T-helper 2 cell treated with Interferon-gamma antibody and Interleukin-4, amounts not matched to agents 5 μg/mL and 100 μg/mL, for 36 hours (primary cell): Measurements from ENCODE around the gene DCST2.
"Not testable (repeated sequence)": the region's sequence is repeated elsewhere in the genome, so short reads cannot be mapped to it uniquely, and the experiment has no call there.

Source experiments
- DNase-seq: peaks from one replicate; pipeline ENCODE4 v3.0.0; 2021; ENCODE audit warnings: low spot score
- H3K27ac Mint-ChIP-seq: one replicate; pipeline ENCODE4 v1.8.0; 2021; ENCODE audit warnings: mild to moderate bottlenecking, mixed read lengths
- H3K27me3 Mint-ChIP-seq: one replicate; pipeline ENCODE4 v1.8.0; 2021; ENCODE audit warnings: low read depth, mixed read lengths
- H3K36me3 Mint-ChIP-seq: one replicate; pipeline ENCODE4 v1.8.0; 2021; ENCODE audit warnings: low read depth, mixed read lengths
- H3K4me1 Mint-ChIP-seq: one replicate; pipeline ENCODE4 v1.8.0; 2021; ENCODE audit warnings: low read depth, mixed read lengths
- H3K4me3 Mint-ChIP-seq: one replicate; pipeline ENCODE4 v1.8.0; 2022; ENCODE audit warnings: mild to moderate bottlenecking, moderate library complexity, mixed read lengths
- H3K9me3 Mint-ChIP-seq: one replicate; pipeline ENCODE4 v1.8.0; 2021; ENCODE audit warnings: mixed read lengths

The DCST2 gene

DNA sequence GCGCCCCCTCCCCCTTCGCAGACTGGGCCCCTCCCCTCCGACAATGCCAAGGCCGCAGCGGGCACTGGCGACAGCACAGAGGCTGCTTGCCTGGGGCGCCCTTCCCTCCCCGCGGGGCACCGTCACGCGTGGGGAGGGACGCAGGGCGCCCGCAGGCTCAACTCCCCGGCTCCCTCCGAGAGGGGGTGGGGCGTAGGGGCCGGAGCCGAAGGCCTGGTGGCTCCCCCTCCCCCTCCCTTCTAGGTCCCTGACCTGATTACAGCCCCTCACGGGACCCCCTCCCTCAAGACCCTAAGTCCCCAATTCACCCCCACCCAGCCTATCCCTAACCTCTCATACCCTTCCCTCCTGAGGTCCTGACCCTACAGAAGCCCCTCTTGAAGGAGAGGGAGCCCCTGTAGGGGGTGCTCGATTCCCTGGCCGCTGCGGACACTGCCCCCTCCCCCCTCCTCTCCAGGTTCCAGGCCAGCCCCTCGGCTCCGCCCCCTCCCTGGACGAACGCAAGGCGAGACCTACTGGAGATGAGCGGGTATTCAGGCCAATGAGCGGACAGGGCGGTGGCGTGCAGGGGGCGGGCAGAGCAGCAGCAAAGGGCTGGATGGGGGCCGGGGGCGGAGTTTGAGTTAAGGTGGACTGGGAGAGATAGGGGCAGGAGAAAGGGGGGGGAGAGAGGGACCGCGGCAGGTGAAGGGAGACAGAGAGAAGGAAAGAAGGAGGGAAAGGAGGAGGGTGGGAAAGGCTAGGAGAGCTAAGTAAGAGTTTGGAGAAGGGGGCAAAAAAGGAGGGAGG is 31.7 kb downstream of the DCST2 start:
- Mint-ChIP-seq H3K4me3 (peak overlapping the region; percentile 99), H3K4me1 (peaks cover 47% of the 10 kb centered on the region)

GRCh38 chr1:155001425-155001674 is 32.2 kb downstream of the DCST2 start:
- Mint-ChIP-seq H3K4me1 (peaks cover 42% of the 10 kb centered on the region), H3K27ac (peak overlapping the region; percentile 93), H3K9me3 (no peaks in the 10 kb centered on the region), H3K27me3 (no peaks in the 10 kb centered on the region), H3K4me3 (peak overlapping the region; percentile 99), H3K36me3 (peaks cover 7% of the 10 kb centered on the region)
- no peak for DNase-seq

More for the DNA sequence above, 31.7 kb downstream of the DCST2 start:
- H3K36me3 Mint-ChIP-seq = peaks cover 7% of the 10 kb centered on the region
- no peaks in the 10 kb centered on the region for H3K27me3 Mint-ChIP-seq
- H3K27ac Mint-ChIP-seq = peak overlapping the region; percentile 93
- peak; percentile 99 for DNase-seq
- H3K9me3 Mint-ChIP-seq = no peaks in the 10 kb centered on the region

DNA sequence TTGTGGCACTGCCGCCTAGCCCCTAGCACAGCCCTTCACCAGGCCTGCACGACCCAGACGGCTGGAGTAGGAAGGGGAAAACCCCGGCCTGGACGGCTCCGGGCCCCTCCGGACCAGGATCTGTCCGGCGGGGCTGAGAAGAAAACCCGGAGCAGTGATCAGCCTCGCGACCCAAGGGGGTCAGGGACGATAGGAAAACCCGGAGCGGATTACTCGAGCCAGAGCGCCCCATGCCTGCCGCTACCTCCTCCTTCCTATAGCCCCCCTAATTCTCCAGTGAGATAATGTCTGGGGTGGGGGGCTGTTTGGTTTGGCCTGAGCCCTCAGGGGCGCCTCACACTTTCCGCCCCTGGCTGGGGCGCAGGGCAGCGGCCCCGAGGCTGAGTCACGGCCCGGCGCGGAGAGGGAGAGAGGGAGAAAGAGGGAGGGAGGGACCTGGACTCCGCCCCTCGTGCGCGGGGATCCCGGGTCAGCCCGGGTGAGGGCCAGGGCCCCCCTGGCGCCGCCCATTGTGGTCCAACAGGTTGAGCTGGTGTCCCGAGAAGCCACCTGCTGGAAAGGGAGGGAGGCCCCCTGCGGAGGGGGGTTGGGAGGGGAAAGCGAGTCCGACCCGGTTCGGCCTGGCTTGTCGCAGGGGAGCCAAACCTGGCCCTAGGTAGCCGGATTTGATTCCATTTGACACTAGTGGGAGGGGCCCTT is 32.7 kb downstream of the DCST2 start:
- Mint-ChIP-seq H3K36me3 (peaks cover 7% of the 10 kb centered on the region), H3K27ac (peak overlapping the region; percentile 93), H3K4me1 (peaks cover 38% of the 10 kb centered on the region), H3K4me3 (peak overlapping the region; percentile 99), H3K9me3 (no peaks in the 10 kb centered on the region), H3K27me3 (no peaks in the 10 kb centered on the region)
- peak; percentile 90 for DNase-seq

DNA sequence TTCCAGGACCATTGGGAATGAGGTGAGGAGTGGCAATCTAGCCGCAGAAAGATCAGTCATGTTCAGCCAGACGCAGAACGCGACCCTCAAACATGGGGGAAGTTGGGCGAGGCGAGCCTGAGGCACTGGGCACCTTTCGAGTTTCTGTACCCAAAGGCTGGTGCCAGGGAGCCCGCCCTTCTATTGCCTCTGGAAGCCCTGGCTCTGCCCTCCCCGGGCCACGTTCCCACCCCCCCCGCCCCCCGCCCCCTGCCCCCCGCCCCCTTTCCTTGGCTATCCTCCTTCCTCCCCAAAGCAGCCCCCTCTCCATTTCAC is 33.2 kb downstream of the DCST2 start:
- no peak for DNase-seq
- peak overlapping the region; percentile 93 for H3K27ac Mint-ChIP-seq

GRCh38 chr1:154999571-155000410 is 33.8 kb downstream of the DCST2 start:
- Mint-ChIP-seq H3K4me3 (peak overlapping the region; percentile 99), H3K36me3 (peaks cover 7% of the 10 kb centered on the region), H3K27ac (peak overlapping the region; percentile 93), H3K27me3 (no peaks in the 10 kb centered on the region), H3K4me1 (peaks cover 34% of the 10 kb centered on the region), H3K9me3 (no peaks in the 10 kb centered on the region)
- peak; percentile 83 for DNase-seq

More for the DNA sequence above, 33.2 kb downstream of the DCST2 start:
- Mint-ChIP-seq H3K4me3 (peak overlapping the region; percentile 99), H3K27me3 (no peaks in the 10 kb centered on the region), H3K36me3 (peaks cover 7% of the 10 kb centered on the region), H3K4me1 (peaks cover 35% of the 10 kb centered on the region), H3K9me3 (no peaks in the 10 kb centered on the region)

DNA sequence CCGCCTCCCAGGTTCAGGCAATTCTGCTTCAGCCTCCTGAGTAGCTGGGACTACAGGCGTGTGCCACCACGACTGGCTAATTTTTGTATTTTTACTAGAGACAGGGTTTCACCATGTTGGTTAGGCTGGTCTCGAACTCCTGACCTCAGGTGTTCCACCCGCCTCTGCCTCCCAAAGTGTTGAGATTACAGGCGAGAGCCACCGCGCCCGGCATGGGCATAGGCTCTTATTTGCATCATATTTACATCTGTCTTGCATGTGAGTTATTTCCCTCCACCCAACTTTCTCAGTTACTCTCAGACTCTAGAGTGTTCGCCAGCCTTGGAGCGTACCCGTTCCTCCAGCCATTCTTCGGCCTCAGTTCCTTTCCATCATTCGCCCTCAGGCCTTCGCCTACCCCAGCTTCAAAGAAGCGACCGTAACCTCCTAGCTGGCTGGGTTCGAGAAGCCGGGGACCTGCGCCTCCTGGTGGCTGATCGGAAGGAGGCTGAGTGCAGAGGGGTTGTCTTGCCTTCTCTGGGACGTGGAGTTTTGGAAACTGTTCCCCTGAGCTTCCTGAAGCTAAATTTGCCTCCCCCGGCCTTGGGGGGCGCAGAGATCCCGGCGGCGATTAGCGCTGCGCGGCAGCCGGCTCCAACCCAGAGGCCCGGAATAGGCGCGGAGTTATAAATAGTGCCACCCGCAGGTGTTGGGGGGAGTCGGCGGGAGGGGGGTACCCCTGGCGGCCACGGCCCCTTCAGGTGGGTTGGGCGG is 34.6 kb downstream of the DCST2 start:
- no peaks in the 10 kb centered on the region for H3K9me3 Mint-ChIP-seq
- H3K4me1 Mint-ChIP-seq = peaks cover 29% of the 10 kb centered on the region
- DNase-seq = peak; percentile 72

GRCh38 chr1:154998201-154998780 is 35.3 kb downstream of the DCST2 start:
- Mint-ChIP-seq H3K9me3 (no peaks in the 10 kb centered on the region), H3K36me3 (peaks cover 1% of the 10 kb centered on the region), H3K4me1 (peaks cover 27% of the 10 kb centered on the region), H3K27ac (peak overlapping the region; percentile 63), H3K27me3 (no peaks in the 10 kb centered on the region), H3K4me3 (peak overlapping the region; percentile 77)
- DNase-seq = no peak

More for the DNA sequence above, 34.6 kb downstream of the DCST2 start:
- Mint-ChIP-seq H3K27ac (peak overlapping the region; percentile 85), H3K27me3 (no peaks in the 10 kb centered on the region), H3K4me3 (peak overlapping the region; percentile 77), H3K36me3 (peaks cover 2% of the 10 kb centered on the region)

- Mint-ChIP-seq H3K9me3 (no peaks in the 10 kb centered on the region), H3K36me3 (no peaks in the 10 kb centered on the region), H3K27me3 (no peaks in the 10 kb centered on the region), H3K4me3 (peak overlapping the region; percentile 37), H3K27ac (peak overlapping the region; percentile 43), H3K4me1 (peaks cover 27% of the 10 kb centered on the region)
- no peak for DNase-seq
Measured at GRCh38 chr1:154996966-154997701, 36.4 kb downstream of the DCST2 start.

DNA sequence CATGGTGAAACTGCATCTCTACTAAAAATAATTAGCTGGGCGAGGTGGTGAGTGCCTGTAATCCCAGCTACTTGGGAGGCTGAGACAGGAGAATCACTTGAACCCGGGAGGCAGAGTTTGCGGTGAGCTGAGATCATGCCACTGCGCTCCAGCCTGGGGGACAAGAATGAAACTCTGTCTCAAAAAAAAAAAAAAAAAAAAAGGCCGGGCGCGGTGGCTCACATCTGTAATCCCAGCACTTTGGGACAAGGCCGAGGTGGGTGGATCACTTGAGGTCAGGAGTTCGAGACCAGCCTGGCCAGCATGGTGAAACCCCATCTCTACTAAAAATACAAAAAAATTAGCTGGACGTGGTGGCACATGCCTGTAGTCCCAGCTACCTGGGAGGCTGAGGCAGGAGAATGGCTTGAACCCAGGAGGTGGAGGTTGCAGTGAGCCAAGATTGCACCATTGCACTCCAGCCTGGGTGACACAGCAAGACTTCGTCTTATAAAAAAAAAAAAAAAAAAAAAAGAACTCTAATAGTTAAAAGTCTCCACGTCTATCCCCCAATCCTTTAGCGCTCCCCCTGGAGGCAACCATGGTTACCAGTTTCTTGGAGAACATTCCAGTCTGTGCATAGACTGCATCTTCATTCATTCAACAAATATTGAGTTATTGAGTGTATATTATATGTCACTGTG is 38.1 kb downstream of the DCST2 start:
- DNase-seq, H3K36me3 Mint-ChIP-seq, H3K4me3 Mint-ChIP-seq, H3K9me3 Mint-ChIP-seq, H3K27me3 Mint-ChIP-seq: not testable (repeated sequence)
- peaks cover 27% of the 10 kb centered on the region for H3K4me1 Mint-ChIP-seq
- H3K27ac Mint-ChIP-seq = peak overlapping the region; percentile 62

DNA sequence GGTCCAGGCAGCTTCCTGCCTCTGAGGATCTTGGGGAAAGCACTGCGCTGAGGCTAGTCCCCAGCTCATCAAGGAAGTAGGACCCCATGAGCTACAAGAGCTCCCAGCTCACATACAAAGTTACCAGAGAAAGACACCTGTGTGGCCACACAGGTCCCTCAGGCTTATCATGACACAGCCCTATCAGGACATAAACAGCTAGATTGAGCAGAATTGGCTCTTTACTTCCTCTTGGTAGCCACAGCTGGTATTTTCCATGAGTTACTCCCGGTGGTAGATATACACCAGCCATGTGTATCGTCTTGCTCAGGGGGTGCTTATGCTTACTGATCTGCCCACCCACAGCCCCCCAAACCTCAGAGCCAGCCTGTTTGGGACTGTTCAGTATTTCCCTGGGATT is 39.0 kb downstream of the DCST2 start:
- Mint-ChIP-seq H3K36me3 (peaks cover 2% of the 10 kb centered on the region), H3K4me3 (no peak overlapping the region), H3K27ac (peak overlapping the region; percentile 62), H3K4me1 (peaks cover 23% of the 10 kb centered on the region), H3K27me3 (no peaks in the 10 kb centered on the region), H3K9me3 (no peaks in the 10 kb centered on the region)
- DNase-seq = no peak

DNA sequence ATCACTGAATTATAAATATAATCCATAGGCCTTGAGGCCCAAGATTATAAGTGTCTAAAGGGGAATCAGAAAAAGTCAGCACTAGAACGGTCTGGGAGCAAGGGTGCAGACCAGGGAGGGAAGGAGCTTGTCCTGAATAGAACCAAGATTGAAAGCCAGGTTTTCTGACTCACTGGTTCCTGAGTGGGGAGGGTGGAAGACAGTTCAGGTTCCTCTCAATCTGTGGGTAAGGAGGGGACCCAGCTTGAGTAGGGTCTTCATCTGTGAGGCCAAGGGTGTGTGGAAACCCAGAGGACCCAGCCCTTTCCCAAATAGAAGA is 39.4 kb downstream of the DCST2 start:
- peaks cover 22% of the 10 kb centered on the region for H3K4me1 Mint-ChIP-seq
- H3K27ac Mint-ChIP-seq = peak overlapping the region; percentile 36

GRCh38 chr1:154993572-154994268 is 39.9 kb downstream of the DCST2 start, which contains the start of gene LENEP:
LENEP (plus strand) TSS chr1:154993586; CDS start chr1:154993608, 22 bp downstream.
- no peak for DNase-seq
- H3K27me3 Mint-ChIP-seq = no peaks in the 10 kb centered on the region
- H3K27ac Mint-ChIP-seq = peak within 1 kb of the TSS; percentile 36
- H3K9me3 Mint-ChIP-seq = no peaks in the 10 kb centered on the region
- H3K4me3 Mint-ChIP-seq = no peak within 1 kb of the TSS
- peaks cover 19% of the 10 kb centered on the region for H3K4me1 Mint-ChIP-seq
- H3K36me3 Mint-ChIP-seq = peaks cover 6% of the 10 kb centered on the region

More for the DNA sequence above, 39.4 kb downstream of the DCST2 start:
- no peak for DNase-seq
- Mint-ChIP-seq H3K4me3 (no peak overlapping the region), H3K36me3 (peaks cover 2% of the 10 kb centered on the region), H3K9me3 (no peaks in the 10 kb centered on the region), H3K27me3 (no peaks in the 10 kb centered on the region)
